Measurements from ENCODE around the gene AGAP3.

GRCh38 chr7:151086802-151087244 is 548 bp downstream of the AGAP3 start:
- TF ChIP-seq, protein P1, sequence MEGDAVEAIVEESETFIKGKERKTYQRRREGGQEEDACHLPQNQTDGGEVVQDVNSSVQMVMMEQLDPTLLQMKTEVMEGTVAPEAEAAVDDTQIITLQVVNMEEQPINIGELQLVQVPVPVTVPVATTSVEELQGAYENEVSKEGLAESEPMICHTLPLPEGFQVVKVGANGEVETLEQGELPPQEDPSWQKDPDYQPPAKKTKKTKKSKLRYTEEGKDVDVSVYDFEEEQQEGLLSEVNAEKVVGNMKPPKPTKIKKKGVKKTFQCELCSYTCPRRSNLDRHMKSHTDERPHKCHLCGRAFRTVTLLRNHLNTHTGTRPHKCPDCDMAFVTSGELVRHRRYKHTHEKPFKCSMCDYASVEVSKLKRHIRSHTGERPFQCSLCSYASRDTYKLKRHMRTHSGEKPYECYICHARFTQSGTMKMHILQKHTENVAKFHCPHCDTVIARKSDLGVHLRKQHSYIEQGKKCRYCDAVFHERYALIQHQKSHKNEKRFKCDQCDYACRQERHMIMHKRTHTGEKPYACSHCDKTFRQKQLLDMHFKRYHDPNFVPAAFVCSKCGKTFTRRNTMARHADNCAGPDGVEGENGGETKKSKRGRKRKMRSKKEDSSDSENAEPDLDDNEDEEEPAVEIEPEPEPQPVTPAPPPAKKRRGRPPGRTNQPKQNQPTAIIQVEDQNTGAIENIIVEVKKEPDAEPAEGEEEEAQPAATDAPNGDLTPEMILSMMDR (IDR thresholded peaks at IDR 0.05), result no peak
- no peak for TF ChIP-seq EZH2 (IDR thresholded peaks at IDR 0.05; ENCODE audit: borderline replicate concordance, insufficient read depth, low read depth, low read length, poor library complexity, severe bottlenecking)
